ENCODE results near the gene DYNLT1.
"Not testable (repeated sequence)": the region's sequence is repeated elsewhere in the genome, so short reads cannot be mapped to it uniquely, and the experiment has no call there.

Gene DYNLT1

GRCh38 chr6:158606935-158607334, 37.6 kb downstream of the DYNLT1 start:
- H3K27ac Mint-ChIP-seq, result no peak overlapping the region
- no peak overlapping the region for H3K4me3 Mint-ChIP-seq
- H3K4me1 Mint-ChIP-seq (ENCODE audit: low read depth in 2 of 2), result peaks cover 16 to 21% of the 10 kb centered on the region in 2 donors
- no peak for DNase-seq
- H3K27me3 Mint-ChIP-seq, result no peaks in the 10 kb centered on the region
- H3K9me3 Mint-ChIP-seq, result no peaks in the 10 kb centered on the region
- peaks cover 76% of the 10 kb centered on the region for H3K36me3 Mint-ChIP-seq (ENCODE audit: insufficient read depth)
- no peak for ATAC-seq (replicated peaks)

GRCh38 chr6:158606011-158606410, 38.5 kb downstream of the DYNLT1 start:
- peaks cover 72% of the 10 kb centered on the region for H3K36me3 Mint-ChIP-seq (ENCODE audit: insufficient read depth)
- not testable (repeated sequence) for DNase-seq; H3K4me3 Mint-ChIP-seq; H3K27me3 Mint-ChIP-seq; ATAC-seq (replicated peaks); H3K9me3 Mint-ChIP-seq
- peak overlapping the region; percentile 59 to 86 for H3K27ac Mint-ChIP-seq
- H3K4me1 Mint-ChIP-seq (ENCODE audit: low read depth in 2 of 2), result peaks cover 13 to 21% of the 10 kb centered on the region in 2 donors

- Mint-ChIP-seq H3K27ac (peak overlapping the region; percentile 59 to 86), H3K36me3 (ENCODE audit: insufficient read depth) (peaks cover 72% of the 10 kb centered on the region), H3K9me3 (no peaks in the 10 kb centered on the region), H3K4me3 (no peak overlapping the region), H3K4me1 (ENCODE audit: low read depth in 2 of 2) (peaks cover 11 to 21% of the 10 kb centered on the region in 2 donors), H3K27me3 (no peaks in the 10 kb centered on the region)
- peak; percentile 62 for ATAC-seq (replicated peaks)
- DNase-seq, result peak; percentile 44 to 58 (median 46)
Observed at GRCh38 chr6:158605266-158605878, 39.2 kb downstream of the DYNLT1 start.

GRCh38 chr6:158604048-158604406, 40.5 kb downstream of the DYNLT1 start:
- Mint-ChIP-seq H3K4me3 (no peak overlapping the region), H3K36me3 (ENCODE audit: insufficient read depth) (peaks cover 72% of the 10 kb centered on the region), H3K9me3 (no peaks in the 10 kb centered on the region), H3K27me3 (no peaks in the 10 kb centered on the region), H3K4me1 (ENCODE audit: low read depth in 2 of 2) (peaks cover 13 to 23% of the 10 kb centered on the region in 2 donors), H3K27ac (peak overlapping the region in 1 of 2 donors; percentile 59)
- ATAC-seq (replicated peaks), result no peak
- no peak for DNase-seq

- Mint-ChIP-seq H3K9me3 (no peaks in the 10 kb centered on the region), H3K27ac (peak overlapping the region; percentile 59 to 70)
- no peak for ATAC-seq (replicated peaks)
Observed at GRCh38 chr6:158603261-158604047, 41.1 kb downstream of the DYNLT1 start.

GRCh38 chr6:158599635-158600034, 44.9 kb downstream of the DYNLT1 start:
- H3K27ac Mint-ChIP-seq, result no peak overlapping the region
- peaks cover 67% of the 10 kb centered on the region for H3K36me3 Mint-ChIP-seq (ENCODE audit: insufficient read depth)
- H3K4me3 Mint-ChIP-seq, result no peak overlapping the region
- ATAC-seq (replicated peaks) (no peak), DNase-seq (no peak)
- no peaks in the 10 kb centered on the region for H3K27me3 Mint-ChIP-seq
- H3K9me3 Mint-ChIP-seq, result no peaks in the 10 kb centered on the region
- peaks cover 10 to 22% of the 10 kb centered on the region in 2 donors for H3K4me1 Mint-ChIP-seq (ENCODE audit: low read depth in 2 of 2)

More at GRCh38 chr6:158603261-158604047, 41.1 kb downstream of the DYNLT1 start:
- Mint-ChIP-seq H3K4me3 (no peak overlapping the region), H3K4me1 (ENCODE audit: low read depth in 2 of 2) (peaks cover 13 to 25% of the 10 kb centered on the region in 2 donors), H3K36me3 (ENCODE audit: insufficient read depth) (peaks cover 72% of the 10 kb centered on the region), H3K27me3 (no peaks in the 10 kb centered on the region)
- no peak for DNase-seq

GRCh38 chr6:158597565-158597964, 47.0 kb downstream of the DYNLT1 start:
- no peak overlapping the region for H3K27ac Mint-ChIP-seq
- no peak for ATAC-seq (replicated peaks)
- peaks cover 1 to 7% of the 10 kb centered on the region in 2 donors for H3K4me1 Mint-ChIP-seq (ENCODE audit: low read depth in 2 of 2)
- peaks cover 74% of the 10 kb centered on the region for H3K36me3 Mint-ChIP-seq (ENCODE audit: insufficient read depth)
- no peaks in the 10 kb centered on the region for H3K9me3 Mint-ChIP-seq
- no peak overlapping the region for H3K4me3 Mint-ChIP-seq
- DNase-seq, result no peak
- H3K27me3 Mint-ChIP-seq, result no peaks in the 10 kb centered on the region

- no peak overlapping the region for H3K4me3 Mint-ChIP-seq
- ATAC-seq (replicated peaks), result no peak
- H3K4me1 Mint-ChIP-seq (ENCODE audit: low read depth in 2 of 2), result peaks cover 1 to 7% of the 10 kb centered on the region in 2 donors
- H3K27ac Mint-ChIP-seq, result peak overlapping the region; percentile 58 to 59
- no peak for DNase-seq
- H3K27me3 Mint-ChIP-seq, result no peaks in the 10 kb centered on the region
- H3K36me3 Mint-ChIP-seq (ENCODE audit: insufficient read depth), result peaks cover 79% of the 10 kb centered on the region
- H3K9me3 Mint-ChIP-seq, result no peaks in the 10 kb centered on the region
Observed at GRCh38 chr6:158596861-158597260, 47.7 kb downstream of the DYNLT1 start.

GRCh38 chr6:158595223-158595622, 49.3 kb downstream of the DYNLT1 start:
- Mint-ChIP-seq H3K4me1 (ENCODE audit: low read depth in 2 of 2) (peaks cover 3 to 7% of the 10 kb centered on the region in 2 donors), H3K9me3 (no peaks in the 10 kb centered on the region), H3K36me3 (ENCODE audit: insufficient read depth) (peaks cover 83% of the 10 kb centered on the region), H3K27me3 (no peaks in the 10 kb centered on the region), H3K4me3 (no peak overlapping the region), H3K27ac (peak overlapping the region in 1 of 2 donors; percentile 49)
- ATAC-seq (replicated peaks), result peak; percentile 62
- DNase-seq, result peak in 1 of 3 experiments; percentile 12

GRCh38 chr6:158593670-158594069, 50.9 kb downstream of the DYNLT1 start:
- H3K4me3 Mint-ChIP-seq, result no peak overlapping the region
- ATAC-seq (replicated peaks) (no peak), DNase-seq (no peak)
- no peaks in the 10 kb centered on the region for H3K9me3 Mint-ChIP-seq
- peak overlapping the region in 1 of 2 donors; percentile 53 for H3K27ac Mint-ChIP-seq
- peaks cover 2 to 3% of the 10 kb centered on the region in 2 donors for H3K4me1 Mint-ChIP-seq (ENCODE audit: low read depth in 2 of 2)
- H3K36me3 Mint-ChIP-seq (ENCODE audit: insufficient read depth), result peaks cover 81% of the 10 kb centered on the region
- H3K27me3 Mint-ChIP-seq, result no peaks in the 10 kb centered on the region

GRCh38 chr6:158591810-158592209, 52.7 kb downstream of the DYNLT1 start:
- no peak overlapping the region for H3K4me3 Mint-ChIP-seq
- ATAC-seq (replicated peaks), result no peak
- DNase-seq, result no peak
- H3K27ac Mint-ChIP-seq, result peak overlapping the region; percentile 47 to 79
- no peaks in the 10 kb centered on the region for H3K27me3 Mint-ChIP-seq
- peaks cover 2 to 3% of the 10 kb centered on the region in 2 donors for H3K4me1 Mint-ChIP-seq (ENCODE audit: low read depth in 2 of 2)
- peaks cover 86% of the 10 kb centered on the region for H3K36me3 Mint-ChIP-seq (ENCODE audit: insufficient read depth)
- H3K9me3 Mint-ChIP-seq, result no peaks in the 10 kb centered on the region

GRCh38 chr6:158591134-158591809, 53.3 kb downstream of the DYNLT1 start:
- Mint-ChIP-seq H3K36me3 (ENCODE audit: insufficient read depth) (peaks cover 86% of the 10 kb centered on the region), H3K27ac (peak overlapping the region; percentile 47 to 79)

GRCh38 chr6:158589366-158589765, 55.2 kb downstream of the DYNLT1 start:
- H3K27me3 Mint-ChIP-seq, result no peaks in the 10 kb centered on the region
- no peaks in the 10 kb centered on the region for H3K9me3 Mint-ChIP-seq
- H3K4me3 Mint-ChIP-seq, result no peak overlapping the region
- peaks cover 0 to 2% of the 10 kb centered on the region in 2 donors for H3K4me1 Mint-ChIP-seq (ENCODE audit: low read depth in 2 of 2)
- peaks cover 90% of the 10 kb centered on the region for H3K36me3 Mint-ChIP-seq (ENCODE audit: insufficient read depth)
- no peak for DNase-seq
- ATAC-seq (replicated peaks), result no peak
- H3K27ac Mint-ChIP-seq, result no peak overlapping the region

More at GRCh38 chr6:158591134-158591809, 53.3 kb downstream of the DYNLT1 start:
- peaks cover 2 to 3% of the 10 kb centered on the region in 2 donors for H3K4me1 Mint-ChIP-seq (ENCODE audit: low read depth in 2 of 2)
- H3K27me3 Mint-ChIP-seq, result no peaks in the 10 kb centered on the region
- H3K9me3 Mint-ChIP-seq, result no peaks in the 10 kb centered on the region
- DNase-seq (no peak), ATAC-seq (replicated peaks) (no peak)
- no peak overlapping the region for H3K4me3 Mint-ChIP-seq

Measured in effector memory CD8-positive, alpha-beta T cell (primary cell).